Nephron (organoid): ENCODE data around the gene LMTK3.

Source experiments
- H3K27ac Mint-ChIP-seq, 3 experiments: 2 replicates each; pipeline ENCODE4 v1.8.0; 2020; ENCODE audit warnings: mixed read lengths in 3 of 3, mild to moderate bottlenecking in 2 of 3, moderate library complexity in 1 of 3
- H3K27me3 Mint-ChIP-seq: 2 replicates; pipeline ENCODE4 v1.8.0; 2021; ENCODE audit warnings: low read depth, mild to moderate bottlenecking, moderate library complexity, mixed read lengths
- H3K36me3 Mint-ChIP-seq: 2 replicates; pipeline ENCODE4 v1.8.0; 2020; ENCODE audit warnings: low read depth, mixed read lengths
- H3K4me1 Mint-ChIP-seq: 2 replicates; pipeline ENCODE4 v1.8.0; 2020; ENCODE audit warnings: mixed read lengths
- H3K4me3 Mint-ChIP-seq, 3 experiments: 2 replicates each; pipeline ENCODE4 v1.8.0; 2020; ENCODE audit warnings: mild to moderate bottlenecking in 3 of 3, mixed read lengths in 3 of 3, moderate library complexity in 2 of 3
- H3K9me3 Mint-ChIP-seq: 2 replicates; pipeline ENCODE4 v1.8.0; 2020; ENCODE audit warnings: mixed read lengths
- TF ChIP-seq, protein P1 (sequence below), 3 experiments: fragments of 200-600 bp; sonication (generic); IDR thresholded peaks; one replicate each; pipeline ENCODE4 v1.5.0; 2021; ENCODE audit warnings: antibody characterized with exemption in 3 of 3; ENCODE audit not compliant: unreplicated experiment in 3 of 3

LMTK3 gene

DNA sequence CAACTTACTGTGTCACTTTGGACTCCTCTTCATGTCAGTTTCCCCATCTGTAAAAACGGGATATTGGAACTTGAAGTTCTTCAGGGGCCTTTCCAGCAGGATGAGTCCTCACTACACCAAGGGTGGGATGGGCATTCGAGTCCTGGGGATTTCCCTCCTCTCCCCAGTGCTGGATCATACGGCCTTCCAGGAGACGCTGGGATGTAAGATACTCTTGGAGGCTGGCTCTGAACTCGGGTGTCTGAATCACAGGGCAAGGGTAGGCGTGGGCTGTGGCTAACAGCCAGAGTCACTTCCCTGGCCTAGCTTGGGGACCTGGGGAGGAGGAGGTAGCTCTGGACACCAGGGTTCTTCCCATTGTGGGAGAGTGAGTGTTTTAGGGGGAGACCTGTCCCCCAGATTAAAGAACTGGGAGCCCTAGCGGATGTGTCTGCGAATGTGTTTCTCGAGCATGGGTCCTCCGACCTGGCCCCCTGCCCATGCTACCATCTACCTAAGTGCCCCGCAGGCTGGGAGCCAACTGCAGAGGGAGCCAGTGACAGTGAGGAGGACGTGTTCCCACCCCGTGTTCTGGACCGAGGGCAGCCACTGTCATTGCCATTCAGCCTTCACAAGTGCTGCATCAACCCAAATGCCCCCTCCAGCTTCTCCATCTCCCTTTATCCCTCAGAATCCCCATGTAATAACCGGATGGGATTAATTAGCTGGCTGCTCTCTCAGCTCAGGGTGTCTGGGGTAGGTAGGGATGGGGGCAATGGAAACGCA lies 44.9 kb downstream of the LMTK3 start:
- no peaks in the 10 kb centered on the region for H3K27me3 Mint-ChIP-seq
- H3K9me3 Mint-ChIP-seq: no peaks in the 10 kb centered on the region
- TF ChIP-seq, protein P1, sequence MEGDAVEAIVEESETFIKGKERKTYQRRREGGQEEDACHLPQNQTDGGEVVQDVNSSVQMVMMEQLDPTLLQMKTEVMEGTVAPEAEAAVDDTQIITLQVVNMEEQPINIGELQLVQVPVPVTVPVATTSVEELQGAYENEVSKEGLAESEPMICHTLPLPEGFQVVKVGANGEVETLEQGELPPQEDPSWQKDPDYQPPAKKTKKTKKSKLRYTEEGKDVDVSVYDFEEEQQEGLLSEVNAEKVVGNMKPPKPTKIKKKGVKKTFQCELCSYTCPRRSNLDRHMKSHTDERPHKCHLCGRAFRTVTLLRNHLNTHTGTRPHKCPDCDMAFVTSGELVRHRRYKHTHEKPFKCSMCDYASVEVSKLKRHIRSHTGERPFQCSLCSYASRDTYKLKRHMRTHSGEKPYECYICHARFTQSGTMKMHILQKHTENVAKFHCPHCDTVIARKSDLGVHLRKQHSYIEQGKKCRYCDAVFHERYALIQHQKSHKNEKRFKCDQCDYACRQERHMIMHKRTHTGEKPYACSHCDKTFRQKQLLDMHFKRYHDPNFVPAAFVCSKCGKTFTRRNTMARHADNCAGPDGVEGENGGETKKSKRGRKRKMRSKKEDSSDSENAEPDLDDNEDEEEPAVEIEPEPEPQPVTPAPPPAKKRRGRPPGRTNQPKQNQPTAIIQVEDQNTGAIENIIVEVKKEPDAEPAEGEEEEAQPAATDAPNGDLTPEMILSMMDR (IDR thresholded peaks at IDR 0.05; ENCODE audit: unreplicated experiment in 3 of 3): no peak
- peak overlapping the region in 1 of 3 experiments; percentile 36 for H3K27ac Mint-ChIP-seq
- peaks cover 12% of the 10 kb centered on the region for H3K4me1 Mint-ChIP-seq
- H3K36me3 Mint-ChIP-seq: peaks cover 20% of the 10 kb centered on the region
- peak overlapping the region in 2 of 3 experiments; percentile 34 to 40 for H3K4me3 Mint-ChIP-seq

DNA sequence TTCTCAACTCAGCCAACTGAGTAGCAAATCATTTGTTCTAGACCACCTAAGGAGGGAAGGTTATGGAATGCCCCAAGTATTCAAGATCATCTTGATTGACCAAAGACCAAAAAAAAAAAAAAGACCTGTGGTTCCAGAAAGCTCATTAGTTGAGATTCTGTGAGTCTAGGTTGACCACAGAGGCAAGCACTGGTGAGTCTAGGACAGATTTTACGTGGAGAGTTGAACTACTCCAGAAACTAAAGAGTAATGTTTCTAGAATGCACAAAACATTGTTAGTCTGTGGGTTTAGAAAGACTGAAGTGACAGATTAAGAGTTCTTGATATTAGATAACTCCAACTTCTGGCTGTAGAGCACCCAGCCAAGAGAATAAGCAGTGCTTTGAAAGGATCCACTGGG lies 46.4 kb downstream of the LMTK3 start:
- Mint-ChIP-seq H3K4me3 (no peak overlapping the region), H3K27ac (peak overlapping the region in 1 of 3 experiments; percentile 43)
- TF ChIP-seq, protein P1 (IDR thresholded peaks at IDR 0.05; ENCODE audit: unreplicated experiment in 3 of 3): no peak

DNA sequence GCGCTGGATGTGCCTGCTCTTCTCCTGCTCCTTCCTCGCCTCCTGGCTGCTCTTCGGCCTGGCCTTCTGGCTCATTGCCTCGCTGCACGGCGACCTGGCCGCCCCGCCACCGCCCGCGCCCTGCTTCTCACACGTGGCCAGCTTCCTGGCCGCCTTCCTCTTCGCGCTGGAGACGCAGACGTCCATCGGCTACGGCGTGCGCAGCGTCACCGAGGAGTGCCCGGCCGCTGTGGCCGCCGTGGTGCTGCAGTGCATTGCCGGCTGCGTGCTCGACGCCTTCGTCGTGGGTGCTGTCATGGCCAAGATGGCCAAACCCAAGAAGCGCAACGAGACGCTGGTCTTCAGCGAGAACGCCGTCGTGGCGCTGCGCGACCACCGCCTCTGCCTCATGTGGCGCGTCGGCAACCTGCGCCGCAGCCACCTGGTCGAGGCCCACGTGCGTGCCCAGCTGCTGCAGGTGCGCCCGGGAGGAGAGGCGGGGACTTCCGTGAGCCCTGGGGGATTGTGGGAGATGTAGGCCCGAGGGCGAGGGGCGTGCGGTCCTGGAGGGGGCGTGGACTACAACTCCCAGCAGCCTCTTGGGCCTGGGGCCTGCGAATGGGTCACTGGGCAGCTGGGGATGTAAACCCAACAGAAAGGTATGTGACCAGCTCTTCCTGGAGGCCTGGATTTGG lies 49.5 kb downstream of the LMTK3 start:
- no peak overlapping the region for H3K4me3 Mint-ChIP-seq
- H3K27ac Mint-ChIP-seq: no peak overlapping the region
- no peaks in the 10 kb centered on the region for H3K4me1 Mint-ChIP-seq
- peaks cover 9% of the 10 kb centered on the region for H3K36me3 Mint-ChIP-seq
- no peaks in the 10 kb centered on the region for H3K9me3 Mint-ChIP-seq
- H3K27me3 Mint-ChIP-seq: no peaks in the 10 kb centered on the region
- TF ChIP-seq, protein P1 (IDR thresholded peaks at IDR 0.05; ENCODE audit: unreplicated experiment in 3 of 3): no peak

More for the DNA sequence above, 46.4 kb downstream of the LMTK3 start:
- Mint-ChIP-seq H3K36me3 (peaks cover 7% of the 10 kb centered on the region), H3K27me3 (no peaks in the 10 kb centered on the region), H3K9me3 (no peaks in the 10 kb centered on the region), H3K4me1 (peaks cover 9% of the 10 kb centered on the region)

DNA sequence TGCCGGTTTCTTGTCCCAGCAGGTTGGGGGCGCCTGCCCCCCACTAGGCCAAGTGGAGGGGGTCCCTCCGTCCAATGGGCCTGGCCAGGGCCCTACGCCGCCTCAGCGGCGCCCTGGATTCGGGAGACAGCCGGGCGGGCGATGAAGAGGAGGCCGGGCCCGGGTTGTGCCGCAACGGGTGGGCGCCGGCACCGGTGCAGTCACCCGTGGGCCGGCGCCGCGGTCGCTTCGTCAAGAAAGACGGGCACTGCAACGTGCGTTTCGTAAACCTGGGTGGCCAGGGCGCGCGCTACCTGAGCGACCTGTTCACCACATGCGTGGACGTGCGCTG lies 50.0 kb downstream of the LMTK3 start:
- Mint-ChIP-seq H3K4me3 (no peak overlapping the region), H3K27me3 (no peaks in the 10 kb centered on the region), H3K36me3 (peaks cover 11% of the 10 kb centered on the region), H3K27ac (no peak overlapping the region), H3K4me1 (no peaks in the 10 kb centered on the region), H3K9me3 (no peaks in the 10 kb centered on the region)
- TF ChIP-seq, protein P1 (IDR thresholded peaks at IDR 0.05; ENCODE audit: unreplicated experiment in 3 of 3): no peak

DNA sequence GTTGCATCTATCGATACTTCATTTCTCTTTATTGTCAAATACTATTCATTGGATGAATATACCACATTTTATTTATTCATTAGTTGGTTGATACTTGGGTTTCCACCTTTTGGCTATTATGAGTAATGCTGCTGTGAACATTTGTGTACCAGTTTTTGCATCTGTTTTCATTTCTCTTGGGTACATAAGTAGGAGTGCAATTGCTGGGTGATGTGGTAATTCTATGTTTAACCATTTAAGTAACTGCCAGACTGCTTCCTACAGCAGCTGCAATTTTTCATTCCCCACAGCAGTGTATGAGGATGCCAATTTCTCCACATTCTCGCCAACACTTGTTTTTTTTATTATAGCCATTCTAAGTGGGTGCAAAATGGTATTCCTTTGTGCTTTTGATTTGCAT lies 53.6 kb downstream of the LMTK3 start:
- H3K27ac Mint-ChIP-seq: no peak overlapping the region
- H3K36me3 Mint-ChIP-seq: peaks cover 19% of the 10 kb centered on the region
- TF ChIP-seq, protein P1 (IDR thresholded peaks at IDR 0.05; ENCODE audit: unreplicated experiment in 3 of 3): no peak
- H3K4me3 Mint-ChIP-seq: no peak overlapping the region
- no peaks in the 10 kb centered on the region for H3K9me3 Mint-ChIP-seq
- H3K4me1 Mint-ChIP-seq: no peaks in the 10 kb centered on the region
- no peaks in the 10 kb centered on the region for H3K27me3 Mint-ChIP-seq
